ELR (cell line): ENCODE measurements around the gene HSDL1.
A peak's percentile ranks its signal among the peaks of the same experiment; 100 is the strongest.
"Not testable (repeated sequence)": the region's sequence is repeated elsewhere in the genome, so short reads cannot be mapped to it uniquely, and the experiment has no call there.

Experiments used
- DNase-seq: peaks from one replicate; pipeline ENCODE4 v3.0.0-alpha.2; 2015; ENCODE audit warnings: low read depth

The HSDL1 gene

DNA sequence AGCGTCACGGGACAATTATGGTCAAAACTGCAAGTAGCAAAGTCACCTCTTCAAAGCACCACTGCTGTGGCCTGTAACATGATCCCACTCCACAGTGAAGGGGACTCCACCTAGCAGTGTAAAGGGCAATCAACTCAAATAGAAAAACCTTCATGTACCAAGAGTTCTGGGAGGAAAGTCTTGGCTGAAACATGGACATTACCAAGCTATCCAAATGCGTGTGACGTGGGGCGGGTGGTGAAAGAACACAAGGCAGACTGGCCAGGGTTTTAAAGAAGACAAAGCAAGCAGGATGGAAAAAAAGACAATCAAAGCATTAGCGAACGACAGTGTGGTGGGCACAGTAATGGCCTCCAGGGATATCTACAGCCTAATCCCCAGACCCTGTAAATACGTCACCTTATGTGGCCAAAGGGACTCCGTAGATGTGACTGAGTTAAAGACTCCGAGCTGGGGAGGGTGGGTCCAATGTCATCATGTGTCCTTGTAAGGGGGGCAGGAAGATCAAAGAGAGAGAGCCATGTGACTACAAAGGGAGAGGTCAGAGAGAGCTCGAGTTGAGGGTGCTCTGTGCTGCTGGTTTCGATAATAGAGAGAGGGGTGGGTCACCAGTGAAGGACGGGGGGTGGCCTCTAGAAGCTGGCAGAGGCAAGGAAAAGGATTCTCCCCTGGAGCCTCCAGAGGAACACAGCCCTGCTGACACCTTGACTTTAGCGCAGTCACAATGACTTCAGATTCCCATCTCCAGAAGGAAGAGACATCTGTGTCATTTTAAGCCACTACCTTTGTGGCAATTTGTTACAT lies 6.0 kb downstream of the HSDL1 start:
- no peak for DNase-seq

GRCh38 chr16:84138500-84138823 lies 6.5 kb downstream of the HSDL1 start:
- no peak for DNase-seq

- DNase-seq, result no peak
Measured at GRCh38 chr16:84137769-84138357, 7.1 kb downstream of the HSDL1 start.

GRCh38 chr16:84137287-84137686 lies 7.7 kb downstream of the HSDL1 start:
- no peak for DNase-seq

- no peak for DNase-seq
Measured at GRCh38 chr16:84136331-84137125, 8.4 kb downstream of the HSDL1 start.

DNA sequence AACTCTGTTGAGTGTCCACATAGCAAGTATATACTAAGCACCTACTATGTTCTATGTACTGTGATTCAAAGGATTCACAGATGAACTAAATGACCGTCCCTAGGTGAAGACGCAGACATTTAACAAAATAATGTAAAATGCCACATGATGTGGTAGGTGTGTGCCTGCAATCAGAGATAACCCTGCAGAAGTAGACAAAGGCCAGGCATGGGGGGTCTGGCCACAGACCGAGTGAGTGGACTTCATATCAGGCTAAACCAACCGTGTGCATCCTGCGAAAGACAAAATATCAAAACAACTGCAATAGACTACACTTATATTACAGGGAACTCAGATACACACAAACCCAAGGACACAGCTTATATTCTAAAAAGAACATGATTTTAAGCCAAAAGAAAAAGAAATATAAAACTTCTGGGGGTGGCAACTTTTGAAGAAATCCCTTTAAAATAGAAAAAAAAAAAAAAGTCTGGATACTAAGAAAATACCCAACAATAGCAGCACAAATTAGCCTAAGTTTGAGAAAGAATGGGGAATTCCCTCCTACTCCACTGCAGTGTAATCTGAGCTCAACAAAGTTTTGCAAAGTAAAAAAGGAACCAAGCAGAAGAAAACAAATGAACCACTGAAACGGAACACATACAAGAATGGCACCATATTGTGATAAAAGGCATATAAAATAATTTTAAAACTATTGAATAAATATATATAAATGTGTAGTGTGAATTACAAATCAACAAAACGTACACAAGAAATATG lies 12.3 kb downstream of the HSDL1 start:
- DNase-seq, result no peak

GRCh38 chr16:84131117-84131516 lies 13.9 kb downstream of the HSDL1 start:
- no peak for DNase-seq

- no peak for DNase-seq
Measured at GRCh38 chr16:84124257-84125073, 20.5 kb downstream of the HSDL1 start.

- DNase-seq, result no peak
Measured at GRCh38 chr16:84121007-84121406, 24.0 kb downstream of the HSDL1 start.

GRCh38 chr16:84120023-84120422 lies 25.0 kb downstream of the HSDL1 start:
- DNase-seq, result no peak

DNA sequence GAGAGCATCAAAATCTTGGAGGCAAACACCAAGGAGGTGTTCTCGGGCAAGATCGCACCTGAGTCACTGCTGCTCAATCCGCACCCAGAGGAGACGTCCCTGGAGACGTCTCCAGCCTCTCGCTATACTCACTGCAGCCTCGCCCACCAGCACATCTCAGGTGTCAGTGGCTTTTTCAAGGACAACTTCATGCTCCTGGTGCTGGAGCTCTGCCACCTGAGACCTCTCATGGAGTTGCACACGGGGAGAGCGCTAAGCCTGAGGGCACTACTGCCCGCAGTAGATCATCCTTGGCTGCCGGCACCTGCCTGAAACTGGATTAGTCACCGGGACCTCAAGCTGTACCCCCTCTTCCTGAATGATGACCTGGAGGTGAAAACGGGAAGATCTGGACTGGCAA lies 25.6 kb downstream of the HSDL1 start:
- DNase-seq, result no peak

- DNase-seq, result peak; percentile 17
Measured at GRCh38 chr16:84118315-84118714, 26.7 kb downstream of the HSDL1 start.

DNA sequence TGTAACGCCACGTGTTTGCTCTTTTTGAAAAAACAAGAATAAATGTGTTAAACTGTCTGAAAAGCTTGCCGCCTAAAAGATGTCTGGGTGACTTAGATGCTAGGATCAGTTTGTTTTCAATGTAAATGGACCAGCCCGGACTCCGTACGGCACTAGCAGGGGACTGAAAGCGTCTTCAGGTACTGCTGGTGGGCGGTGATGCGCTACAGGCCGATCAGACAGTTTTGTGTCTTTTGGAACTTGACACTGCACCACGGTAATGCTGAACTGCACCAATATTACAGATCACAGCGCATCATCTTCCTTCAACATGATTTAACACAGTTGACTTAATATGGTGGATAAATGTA lies 27.5 kb downstream of the HSDL1 start:
- no peak for DNase-seq

DNA sequence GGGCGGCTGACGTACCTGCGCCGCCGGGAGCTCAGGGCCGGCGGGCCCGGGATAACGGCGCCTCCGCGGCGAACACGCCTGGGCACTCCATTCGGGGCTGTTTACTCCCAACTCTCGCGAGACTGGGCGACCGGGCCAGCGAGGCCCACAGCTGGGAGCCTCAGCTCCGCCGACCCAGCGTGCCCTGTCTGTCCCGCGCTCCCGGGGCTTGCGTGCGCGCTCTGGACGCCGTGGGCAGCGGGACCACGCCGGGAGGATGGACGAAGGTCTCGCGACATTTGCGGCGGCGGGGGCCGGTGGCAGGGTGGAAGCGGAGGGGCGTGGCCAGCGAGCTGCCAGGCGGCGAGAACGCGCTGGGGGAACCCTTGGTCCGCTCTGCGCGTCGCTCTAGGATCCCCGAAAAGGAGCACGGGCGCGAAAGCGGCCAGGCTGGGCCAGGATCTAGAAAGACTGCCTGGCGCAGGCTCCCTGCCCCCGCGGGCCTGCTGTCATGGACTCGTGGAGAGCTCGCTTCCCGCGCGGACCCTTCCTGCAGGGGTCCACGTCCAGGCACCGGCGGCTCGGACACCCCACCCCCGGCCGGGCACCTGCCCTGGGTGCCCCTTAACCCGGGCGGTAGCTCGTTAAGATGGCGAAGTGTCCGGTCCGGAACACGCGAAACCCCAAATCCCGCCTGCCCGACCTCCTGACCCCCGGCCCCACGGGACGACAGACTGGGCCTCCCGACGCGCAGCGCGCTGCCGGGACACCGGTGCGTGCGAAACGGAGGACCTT lies 28.1 kb downstream of the HSDL1 start, which contains the start of gene MBTPS1:
Gene MBTPS1, minus strand, starts transcription at position 223 of the 774 bp plus-strand sequence. CDS start 15,159 bp downstream, outside the sequence.
- DNase-seq, result peak; percentile 99

DNA sequence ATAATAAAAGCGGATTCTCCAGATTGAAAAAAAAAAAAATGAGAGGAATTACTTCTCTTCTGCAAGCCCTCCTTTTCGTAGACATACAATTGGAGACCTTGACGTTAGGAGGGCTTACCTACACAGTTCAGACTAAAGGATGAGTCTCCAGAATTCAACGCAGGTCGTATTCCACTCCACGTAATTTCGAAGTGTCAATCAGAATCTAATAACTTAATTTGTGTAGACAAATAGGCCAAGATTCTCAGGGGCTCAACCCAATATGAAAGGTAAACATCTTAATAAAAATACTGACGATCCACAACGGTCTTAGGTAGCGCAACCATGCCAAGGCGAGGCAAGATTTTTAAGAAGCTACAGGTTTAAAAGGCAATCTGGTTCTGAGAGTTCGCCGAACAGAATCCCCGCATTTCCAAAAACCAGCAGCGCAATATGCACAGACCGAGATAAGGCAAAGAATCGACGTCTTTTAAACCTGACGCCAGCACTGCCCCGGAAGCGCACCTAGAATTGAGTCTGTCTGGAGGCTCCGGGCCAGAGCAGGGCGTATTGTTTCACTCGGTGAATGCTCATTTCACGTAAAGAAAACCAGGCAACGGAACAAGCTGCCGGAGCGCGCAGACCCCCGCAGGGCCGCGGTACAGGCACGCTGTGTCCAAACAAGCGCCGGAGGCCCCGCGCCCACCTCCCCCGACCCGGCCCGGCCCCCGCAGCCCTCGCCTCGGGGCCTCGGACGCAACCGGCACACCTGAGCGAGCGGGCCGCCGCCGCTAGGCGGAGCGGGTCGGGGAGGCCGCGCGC lies 28.9 kb downstream of the HSDL1 start:
- peak; percentile 62 for DNase-seq

DNA sequence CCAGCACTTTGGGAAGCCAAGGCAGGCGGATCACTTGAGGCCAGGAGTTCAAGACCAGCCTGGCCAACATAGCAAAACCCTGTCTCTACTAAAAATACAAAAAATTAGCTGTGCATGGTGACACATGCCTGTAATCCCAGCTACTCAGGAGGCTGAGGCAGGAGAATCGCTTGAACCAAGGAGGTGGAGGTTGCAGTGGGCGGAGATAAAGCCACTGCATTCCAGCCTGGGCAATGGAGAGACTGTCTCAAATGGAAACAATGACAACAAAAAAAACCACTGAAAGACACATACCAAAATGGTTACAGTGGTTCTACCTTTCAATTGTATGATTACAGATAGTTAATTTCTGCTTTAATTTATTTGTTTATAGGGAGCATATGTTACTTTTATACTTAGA lies 33.0 kb downstream of the HSDL1 start:
- not testable (repeated sequence) for DNase-seq

DNA sequence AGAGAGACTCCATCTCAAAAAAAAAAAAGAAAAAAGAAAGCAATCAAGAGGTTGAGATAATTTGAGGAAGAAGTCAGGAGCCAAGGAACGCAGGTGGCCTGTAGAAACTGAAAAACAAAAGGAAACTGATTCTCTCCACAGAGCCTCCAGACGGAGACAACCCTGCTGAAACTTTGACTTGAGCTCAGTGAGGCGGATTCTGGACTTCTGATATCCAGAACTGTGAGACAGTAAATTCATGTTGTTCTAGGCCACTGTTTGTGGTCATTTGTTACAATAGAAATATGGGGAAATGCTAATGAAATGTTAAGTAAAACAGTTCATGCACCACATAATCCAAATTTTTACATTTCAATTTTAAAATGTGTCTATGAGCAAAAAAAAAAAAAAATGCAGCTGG lies 33.5 kb downstream of the HSDL1 start:
- DNase-seq, result no peak

- no peak for DNase-seq
Measured at GRCh38 chr16:84110527-84110926, 34.5 kb downstream of the HSDL1 start.

- DNase-seq, result peak; percentile 9
Measured at GRCh38 chr16:84109598-84110335, 35.2 kb downstream of the HSDL1 start.
